HepG2 (cell line): ENCODE results near the gene FAM114A1. TPM values are rescaled to one million over a fixed set of nuclear protein-coding genes. Genes with fewer than 3 reads are reported as not detected.
A peak's percentile ranks its signal among the peaks of the same experiment; 100 is the strongest.

Experiments
- BHLHE40 ChIP-seq: IDR thresholded peaks from 2 replicates; pipeline ENCODE4 v1.6.1; 2011; ENCODE audit warnings: low read length, improper control_type of control experiment
- CHD4 ChIP-seq: fragments of 200-600 bp; sonication (generic); IDR thresholded peaks from 2 replicates; pipeline ENCODE4 v1.7.0; 2017; ENCODE audit warnings: mild to moderate bottlenecking, low read length, borderline replicate concordance
- DR1 ChIP-seq: sonication (generic); formaldehyde crosslinking; IDR thresholded peaks from 2 replicates; pipeline ENCODE4 v1.8.0; 2021; ENCODE audit warnings: mild to moderate bottlenecking, missing genetic modification reagents, inconsistent platforms
- FOXP1 ChIP-seq, 2 experiments: fragments of 450-650 bp in 1 of 2; IDR thresholded peaks; 2 replicates each; pipeline ENCODE4 v1.6.1; 2017 to 2018; ENCODE audit warnings: antibody characterized with exemption in 1 of 2
- GATA4 ChIP-seq: sonication (generic); IDR thresholded peaks from 2 replicates; pipeline ENCODE4 v1.6.1; 2016; ENCODE audit warnings: antibody characterized with exemption, low read depth, borderline replicate concordance
- GMEB2 ChIP-seq: IDR thresholded peaks from 2 replicates; pipeline ENCODE4 v1.6.1; 2016; ENCODE audit warnings: missing biosample characterization, missing genetic modification reagents, low read depth
- HNRNPK ChIP-seq: fragments of 200-400 bp; formaldehyde crosslinking; IDR thresholded peaks from 2 replicates; pipeline ENCODE4 v1.6.1; 2018; ENCODE audit warnings: low read length, low read depth, moderate library complexity, mild to moderate bottlenecking; ENCODE audit not compliant: poor library complexity, severe bottlenecking
- IRF9 ChIP-seq: sonication (generic); formaldehyde crosslinking; IDR thresholded peaks from 2 replicates; pipeline ENCODE4 v1.8.0; 2022; ENCODE audit warnings: missing genetic modification reagents, mild to moderate bottlenecking, borderline replicate concordance
- MAFF ChIP-seq: IDR thresholded peaks from 2 replicates; pipeline ENCODE4 v1.6.1; 2011; ENCODE audit warnings: low read depth, low read length, improper control_type of control experiment
- MYPOP ChIP-seq: sonication (generic); formaldehyde crosslinking; IDR thresholded peaks from 2 replicates; pipeline ENCODE4 v1.8.1; 2023; ENCODE audit warnings: mild to moderate bottlenecking, moderate library complexity, missing genetic modification reagents
- NBN ChIP-seq: fragments of 450-650 bp; conservative IDR thresholded peaks from 2 replicates; pipeline ENCODE4 v1.6.1; 2017
- NR0B2 ChIP-seq: sonication (generic); formaldehyde crosslinking; IDR thresholded peaks from 2 replicates; pipeline ENCODE4 v1.4.0; 2020; ENCODE audit warnings: mild to moderate bottlenecking, missing genetic modification reagents
- PITX1 ChIP-seq: sonication (generic); formaldehyde crosslinking; IDR thresholded peaks from 2 replicates; pipeline ENCODE4 v1.5.1; 2020; ENCODE audit warnings: mild to moderate bottlenecking, missing genetic modification reagents
- SIX4 ChIP-seq: sonication (generic); formaldehyde crosslinking; IDR thresholded peaks from 2 replicates; pipeline ENCODE4 v1.4.0; 2020; ENCODE audit warnings: missing genetic modification reagents
- TP53 ChIP-seq: sonication (generic); formaldehyde crosslinking; conservative IDR thresholded peaks from 2 replicates; pipeline ENCODE4 v1.4.0; 2020; ENCODE audit warnings: missing genetic modification reagents
- ZFP36L1 ChIP-seq: sonication (generic); formaldehyde crosslinking; IDR thresholded peaks from 2 replicates; pipeline ENCODE4 v1.8.0; 2022; ENCODE audit warnings: mild to moderate bottlenecking, missing genetic modification reagents, moderate library complexity
- ZGPAT ChIP-seq: IDR thresholded peaks from 2 replicates; pipeline ENCODE4 v1.6.1; 2016; ENCODE audit warnings: mild to moderate bottlenecking
- ZNF160 ChIP-seq: sonication (generic); formaldehyde crosslinking; IDR thresholded peaks from 2 replicates; pipeline ENCODE4 v1.8.0; 2022; ENCODE audit warnings: mild to moderate bottlenecking, inconsistent platforms, missing genetic modification reagents
- ZNF24 ChIP-seq: fragments of 450-650 bp; IDR thresholded peaks from 2 replicates; pipeline ENCODE4 v1.6.1; 2017; ENCODE audit warnings: antibody characterized with exemption, mild to moderate bottlenecking
- ZNF354B ChIP-seq: sonication (generic); formaldehyde crosslinking; IDR thresholded peaks from 2 replicates; pipeline ENCODE4 v1.8.0; 2022; ENCODE audit warnings: mild to moderate bottlenecking, missing genetic modification reagents
- ZNF570 ChIP-seq: sonication (generic); formaldehyde crosslinking; IDR thresholded peaks from 2 replicates; pipeline ENCODE4 v1.4.0; 2020; ENCODE audit warnings: mild to moderate bottlenecking, missing genetic modification reagents, borderline replicate concordance
- ZNF772 ChIP-seq: sonication (generic); formaldehyde crosslinking; IDR thresholded peaks from 2 replicates; pipeline ENCODE4 v1.5.0; 2020; ENCODE audit warnings: mild to moderate bottlenecking, missing genetic modification reagents
- ZSCAN9 ChIP-seq: IDR thresholded peaks from 2 replicates; pipeline ENCODE4 v1.6.1; 2016; ENCODE audit warnings: borderline replicate concordance
- polyA plus RNA-seq, 8 experiments: library from polyadenylated mRNA; depleted of rRNA in 3 of 8; stranded (reverse) in 7 of 8; unstranded in 1 of 8; fragments of >200 nt; fragmentation: Illumina TruSeq in 4 of 8; extraction: Trizol in 4 of 8; gene quantifications; 2 replicates each; pipeline versions ENCODE4 v1.2.1 to v1.2.3, GENCODE V29; 2011 to 2016; ENCODE audit warnings: low read depth in 4 of 8, missing spikeins in 1 of 8, mixed read lengths in 1 of 8; ENCODE audit not compliant: insufficient read depth in 1 of 8
- total RNA-seq, 5 experiments: library from RNA; depleted of rRNA; stranded (reverse); fragments of >200 nt; fragmentation: Illumina TruSeq; extraction: Trizol; gene quantifications; 2 replicates each; pipeline ENCODE4 v1.2.3, GENCODE V29; 2016; ENCODE audit warnings: low read depth in 1 of 5
- TF ChIP-seq, protein P1 (sequence below): sonication (generic); formaldehyde crosslinking; IDR thresholded peaks from 2 replicates; pipeline ENCODE4 v1.4.0; 2020; ENCODE audit warnings: mild to moderate bottlenecking, missing genetic modification reagents

Gene FAM114A1
- total and polyA plus RNA-seq, 2 of the 13 experiments (the other 11 are each of a cell fraction or from before 2014, with no cell fraction given): 61.0 to 76.9 TPM

DNA sequence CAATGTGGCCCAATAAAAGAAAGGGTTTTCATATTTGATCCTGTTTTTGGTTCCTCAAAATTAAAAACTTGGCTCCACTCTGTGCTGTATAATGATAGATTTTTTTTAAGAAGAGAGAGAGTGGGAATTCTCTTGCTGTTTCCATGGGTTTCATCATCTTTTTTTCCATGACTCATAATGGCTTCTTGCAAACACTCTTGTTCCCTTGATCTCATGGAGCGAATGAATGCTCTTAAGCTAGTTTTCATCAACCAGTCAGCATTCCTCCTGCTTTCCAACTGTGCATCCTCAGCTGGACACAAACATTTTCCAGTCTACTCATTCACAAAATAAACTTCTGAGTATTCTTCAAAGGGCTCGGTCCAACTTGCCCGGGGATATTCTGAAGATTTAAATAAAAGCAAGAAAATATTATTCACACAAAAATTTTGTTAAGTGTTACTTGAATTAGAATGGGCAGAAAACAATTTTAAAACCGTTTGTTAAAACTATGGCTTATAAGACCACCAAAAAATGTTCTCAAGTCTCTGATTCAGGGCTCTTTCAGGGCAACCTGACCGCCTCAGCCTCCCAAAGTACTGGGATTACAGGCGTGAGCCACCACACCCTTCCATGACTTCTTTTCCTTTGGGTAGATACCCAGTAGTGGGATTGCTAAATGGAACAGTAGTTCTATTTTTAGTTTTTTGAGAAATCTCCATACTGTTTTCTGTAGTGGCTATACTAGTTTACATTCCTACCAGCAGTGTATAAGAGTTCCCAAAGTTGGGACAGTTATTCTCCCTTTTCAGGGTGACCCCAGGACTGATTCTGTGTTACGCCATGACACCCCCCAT, 99.9 kb downstream of the FAM114A1 start (continued):
- TF ChIP-seq, protein P1, sequence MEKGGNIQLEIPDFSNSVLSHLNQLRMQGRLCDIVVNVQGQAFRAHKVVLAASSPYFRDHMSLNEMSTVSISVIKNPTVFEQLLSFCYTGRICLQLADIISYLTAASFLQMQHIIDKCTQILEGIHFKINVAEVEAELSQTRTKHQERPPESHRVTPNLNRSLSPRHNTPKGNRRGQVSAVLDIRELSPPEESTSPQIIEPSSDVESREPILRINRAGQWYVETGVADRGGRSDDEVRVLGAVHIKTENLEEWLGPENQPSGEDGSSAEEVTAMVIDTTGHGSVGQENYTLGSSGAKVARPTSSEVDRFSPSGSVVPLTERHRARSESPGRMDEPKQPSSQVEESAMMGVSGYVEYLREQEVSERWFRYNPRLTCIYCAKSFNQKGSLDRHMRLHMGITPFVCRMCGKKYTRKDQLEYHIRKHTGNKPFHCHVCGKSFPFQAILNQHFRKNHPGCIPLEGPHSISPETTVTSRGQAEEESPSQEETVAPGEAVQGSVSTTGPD (CRISPR knock-in tag): no peak
- no peak for TF ChIP-seq DR1 (CRISPR knock-in tag)
- peak; percentile 49; the same call in 1 of the 2 replicates for TF ChIP-seq MAFF
- no peak for TF ChIP-seq ZNF160 (CRISPR knock-in tag)
- no peak for TF ChIP-seq ZNF772 (CRISPR knock-in tag)
- TF ChIP-seq NBN: no peak
- no peak for TF ChIP-seq GMEB2 (CRISPR knock-in tag)
- no peak for TF ChIP-seq ZNF24
- no peak for TF ChIP-seq GATA4
- TF ChIP-seq FOXP1 (IDR thresholded peaks at IDR 0.05): no peak
- TF ChIP-seq FOXP1 (CRISPR knock-in tag; IDR thresholded peaks at IDR 0.05): no peak
- no peak for TF ChIP-seq SIX4 (CRISPR knock-in tag)
- no peak for TF ChIP-seq ZFP36L1
- TF ChIP-seq MYPOP (CRISPR knock-in tag): no peak
- no peak for TF ChIP-seq NR0B2 (CRISPR knock-in tag)
- TF ChIP-seq PITX1: no peak
- no peak for TF ChIP-seq ZNF354B (CRISPR knock-in tag)
- no peak for TF ChIP-seq ZSCAN9 (CRISPR knock-in tag)
- TF ChIP-seq IRF9 (CRISPR knock-in tag): no peak
- TF ChIP-seq TP53 (CRISPR knock-in tag): no peak
- no peak for TF ChIP-seq CHD4
- TF ChIP-seq ZNF570 (CRISPR knock-in tag): no peak
- no peak for TF ChIP-seq BHLHE40
- TF ChIP-seq HNRNPK: no peak
- no peak for TF ChIP-seq ZGPAT (CRISPR knock-in tag)
